Stomach (tissue), 4 donors: ENCODE measurements around the gene SPDYE16.
"Not testable (repeated sequence)": the region's sequence is repeated elsewhere in the genome, so short reads cannot be mapped to it uniquely, and the experiment has no call there.

ENCODE experiments used
- CTCF ChIP-seq, 7 experiments: fragments of 450-650 bp in 4 of 7; fragments of 200-600 bp in 3 of 7; sonication (generic) in 3 of 7; IDR thresholded peaks; one replicate each; pipeline ENCODE4 v1.5.1; 2016 to 2019; ENCODE audit warnings: antibody characterized with exemption in 7 of 7, control low read depth in 2 of 7, mild to moderate bottlenecking in 1 of 7
- EP300 ChIP-seq: sonication (generic); formaldehyde crosslinking; IDR thresholded peaks from one replicate; pipeline ENCODE4 v1.6.1; 2017; ENCODE audit warnings: antibody characterized with exemption
- POLR2AphosphoS5 ChIP-seq, 3 donors: sonication (generic); formaldehyde crosslinking; IDR thresholded peaks; one replicate each; pipeline ENCODE4 v1.6.1; 2016; ENCODE audit warnings: antibody characterized with exemption in 3 of 3

DNA sequence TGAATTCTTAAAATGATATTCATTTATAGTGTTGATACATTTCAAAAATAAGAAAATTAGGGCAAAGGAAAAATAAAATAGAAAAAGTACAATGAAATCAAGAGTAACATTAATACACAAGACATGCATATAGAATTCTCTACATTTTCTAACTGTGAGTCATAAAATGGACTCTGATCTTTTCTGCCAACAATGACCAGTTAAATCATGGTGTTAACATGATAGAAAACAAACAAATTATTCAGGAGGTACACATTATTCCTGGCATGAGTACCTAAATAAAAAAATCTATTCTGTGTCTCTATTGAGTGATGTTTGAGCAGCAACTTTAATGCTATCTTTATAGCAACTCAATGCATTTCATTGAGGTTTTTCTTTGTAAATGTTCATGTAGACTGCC lies 25.6 kb upstream of the SPDYE16 start:
- not testable (repeated sequence) for TF ChIP-seq EP300; CTCF (IDR thresholded peaks at IDR 0.05); POLR2AphosphoS5 (IDR thresholded peaks at IDR 0.05)
